Endothelial cell of umbilical vein (primary cell): ENCODE measurements around the gene CSTF3.

Source experiments
- EZH2 ChIP-seq: IDR thresholded peaks from 2 replicates; pipeline ENCODE4 v1.6.1; 2012; ENCODE audit warnings: borderline replicate concordance, low read depth, mild to moderate bottlenecking, moderate library complexity, low read length, inconsistent platforms; ENCODE audit not compliant: severe bottlenecking
- MYC ChIP-seq: IDR thresholded peaks from one replicate; pipeline ENCODE4 v1.6.1; 2011; ENCODE audit warnings: mild to moderate bottlenecking, low read depth, low read length
- POLR2A ChIP-seq: IDR thresholded peaks from 2 replicates; pipeline ENCODE4 v1.6.1; 2012; ENCODE audit warnings: low read depth, mild to moderate bottlenecking, control low read depth, low read length
- TF ChIP-seq, protein P1 (sequence below), 2 donors: IDR thresholded peaks; 1 replicate in 1 of 2; 2 replicates in 1 of 2; pipeline ENCODE4 v1.5.1; 2011; ENCODE audit warnings: low read length in 2 of 2, mild to moderate bottlenecking in 2 of 2, moderate library complexity in 2 of 2, control low read depth in 1 of 2, inconsistent platforms in 1 of 2, low read depth in 1 of 2; ENCODE audit not compliant: insufficient read depth in 1 of 2; ENCODE audit errors: extremely low read depth in 1 of 2
- TF ChIP-seq, protein P2 (sequence below): IDR thresholded peaks from 2 replicates; pipeline ENCODE4 v1.6.1; 2011; ENCODE audit not compliant: insufficient read depth, insufficient read length

DNA sequence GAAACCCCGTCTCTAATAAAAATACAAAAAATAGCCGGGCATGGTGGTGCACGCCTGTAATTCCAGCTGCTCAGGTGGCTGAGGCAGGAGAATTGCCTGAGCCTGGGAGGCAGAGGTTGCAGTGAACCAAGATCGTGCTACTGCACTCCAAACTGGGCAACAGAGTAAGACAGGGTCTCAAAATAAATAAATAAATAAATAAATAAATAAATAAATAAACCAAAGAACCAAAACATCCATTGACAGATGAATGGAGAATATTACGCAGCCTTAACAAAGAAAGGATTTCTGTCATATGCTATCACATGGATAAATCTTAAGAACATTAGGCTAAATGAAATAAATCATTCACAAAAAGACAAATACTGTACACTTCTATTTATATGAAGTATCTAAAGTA lies 11.1 kb upstream of the CSTF3 start:
- no peak for TF ChIP-seq POLR2A
- TF ChIP-seq EZH2: no peak
- TF ChIP-seq MYC: no peak
- TF ChIP-seq, protein P1, sequence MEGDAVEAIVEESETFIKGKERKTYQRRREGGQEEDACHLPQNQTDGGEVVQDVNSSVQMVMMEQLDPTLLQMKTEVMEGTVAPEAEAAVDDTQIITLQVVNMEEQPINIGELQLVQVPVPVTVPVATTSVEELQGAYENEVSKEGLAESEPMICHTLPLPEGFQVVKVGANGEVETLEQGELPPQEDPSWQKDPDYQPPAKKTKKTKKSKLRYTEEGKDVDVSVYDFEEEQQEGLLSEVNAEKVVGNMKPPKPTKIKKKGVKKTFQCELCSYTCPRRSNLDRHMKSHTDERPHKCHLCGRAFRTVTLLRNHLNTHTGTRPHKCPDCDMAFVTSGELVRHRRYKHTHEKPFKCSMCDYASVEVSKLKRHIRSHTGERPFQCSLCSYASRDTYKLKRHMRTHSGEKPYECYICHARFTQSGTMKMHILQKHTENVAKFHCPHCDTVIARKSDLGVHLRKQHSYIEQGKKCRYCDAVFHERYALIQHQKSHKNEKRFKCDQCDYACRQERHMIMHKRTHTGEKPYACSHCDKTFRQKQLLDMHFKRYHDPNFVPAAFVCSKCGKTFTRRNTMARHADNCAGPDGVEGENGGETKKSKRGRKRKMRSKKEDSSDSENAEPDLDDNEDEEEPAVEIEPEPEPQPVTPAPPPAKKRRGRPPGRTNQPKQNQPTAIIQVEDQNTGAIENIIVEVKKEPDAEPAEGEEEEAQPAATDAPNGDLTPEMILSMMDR (IDR thresholded peaks at IDR 0.05; ENCODE audit: extremely low read depth in 1 of 2, insufficient read depth in 1 of 2, low read depth in 1 of 2, low read length in 2 of 2): no peak
- TF ChIP-seq, protein P2, sequence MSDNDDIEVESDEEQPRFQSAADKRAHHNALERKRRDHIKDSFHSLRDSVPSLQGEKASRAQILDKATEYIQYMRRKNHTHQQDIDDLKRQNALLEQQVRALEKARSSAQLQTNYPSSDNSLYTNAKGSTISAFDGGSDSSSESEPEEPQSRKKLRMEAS: no peak
